HepG2 (cell line): ENCODE data around the gene TTBK1. TPM values are rescaled to one million over a fixed set of nuclear protein-coding genes. Genes with fewer than 3 reads are reported as not detected.

Experiments
- IRF9 ChIP-seq: sonication (generic); formaldehyde crosslinking; IDR thresholded peaks from 2 replicates; pipeline ENCODE4 v1.8.0; 2022; ENCODE audit warnings: missing genetic modification reagents, mild to moderate bottlenecking, borderline replicate concordance
- NFKB2 ChIP-seq: sonication (generic); formaldehyde crosslinking; IDR thresholded peaks from 2 replicates; pipeline ENCODE4 v1.4.0; 2020; ENCODE audit warnings: missing genetic modification reagents, borderline replicate concordance
- RNF2 ChIP-seq: fragments of 450-650 bp; conservative IDR thresholded peaks from 2 replicates; pipeline ENCODE4 v1.6.1; 2016; ENCODE audit warnings: low read depth
- SKI ChIP-seq: fragments of 450-650 bp; IDR thresholded peaks from one replicate; pipeline ENCODE4 v1.6.1; 2018; ENCODE audit warnings: mild to moderate bottlenecking; ENCODE audit not compliant: partially characterized antibody
- THAP11 ChIP-seq: IDR thresholded peaks from 2 replicates; pipeline ENCODE4 v1.6.1; 2016; ENCODE audit warnings: missing biosample characterization, missing genetic modification reagents
- ZBTB10 ChIP-seq: sonication (generic); formaldehyde crosslinking; IDR thresholded peaks from 2 replicates; pipeline ENCODE4 v1.4.0; 2020; ENCODE audit warnings: missing genetic modification reagents, borderline replicate concordance
- ZBTB21 ChIP-seq: sonication (generic); formaldehyde crosslinking; IDR thresholded peaks from 2 replicates; pipeline ENCODE4 v1.4.0; 2020; ENCODE audit warnings: missing genetic modification reagents
- ZBTB7B ChIP-seq: sonication (generic); formaldehyde crosslinking; IDR thresholded peaks from 2 replicates; pipeline ENCODE4 v1.4.0; 2020; ENCODE audit warnings: missing genetic modification reagents
- ZNF280B ChIP-seq: sonication (generic); formaldehyde crosslinking; IDR thresholded peaks from 2 replicates; pipeline ENCODE4 v1.5.0; 2020; ENCODE audit warnings: missing genetic modification reagents, mild to moderate bottlenecking, borderline replicate concordance
- ZNF317 ChIP-seq: sonication (generic); formaldehyde crosslinking; IDR thresholded peaks from 2 replicates; pipeline ENCODE4 v1.5.0; 2020; ENCODE audit warnings: mild to moderate bottlenecking, missing genetic modification reagents
- ZNF691 ChIP-seq: sonication (generic); formaldehyde crosslinking; IDR thresholded peaks from 2 replicates; pipeline ENCODE4 v1.4.0; 2020; ENCODE audit warnings: missing genetic modification reagents, low read depth, mild to moderate bottlenecking, borderline replicate concordance
- ZNF703 ChIP-seq: sonication (generic); formaldehyde crosslinking; IDR thresholded peaks from 2 replicates; pipeline ENCODE4 v1.5.1; 2020; ENCODE audit warnings: missing genetic modification reagents, mild to moderate bottlenecking, moderate library complexity, borderline replicate concordance
- polyA plus RNA-seq, 8 experiments: library from polyadenylated mRNA; depleted of rRNA in 3 of 8; stranded (reverse) in 7 of 8; unstranded in 1 of 8; fragments of >200 nt; fragmentation: Illumina TruSeq in 4 of 8; extraction: Trizol in 4 of 8; gene quantifications; 2 replicates each; pipeline versions ENCODE4 v1.2.1 to v1.2.3, GENCODE V29; 2011 to 2016; ENCODE audit warnings: low read depth in 4 of 8, missing spikeins in 1 of 8, mixed read lengths in 1 of 8; ENCODE audit not compliant: insufficient read depth in 1 of 8
- total RNA-seq, 5 experiments: library from RNA; depleted of rRNA; stranded (reverse); fragments of >200 nt; fragmentation: Illumina TruSeq; extraction: Trizol; gene quantifications; 2 replicates each; pipeline ENCODE4 v1.2.3, GENCODE V29; 2016; ENCODE audit warnings: low read depth in 1 of 5
- TF ChIP-seq, protein P1 (sequence below), 2 experiments: fragments of 450-650 bp in 1 of 2; sonication (generic) in 1 of 2; formaldehyde crosslinking; IDR thresholded peaks; 2 replicates each; pipeline versions ENCODE4 v1.5.0 to v1.8.0; 2020 to 2022; ENCODE audit warnings: mild to moderate bottlenecking in 1 of 2, missing genetic modification reagents in 1 of 2
- TF ChIP-seq, protein P2 (sequence below): sonication (generic); formaldehyde crosslinking; IDR thresholded peaks from 2 replicates; pipeline ENCODE4 v1.8.1; 2023; ENCODE audit warnings: mild to moderate bottlenecking, missing genetic modification reagents, borderline replicate concordance
- TF ChIP-seq, protein P3 (sequence below): IDR thresholded peaks from 2 replicates; pipeline ENCODE4 v1.6.1; 2016; ENCODE audit warnings: low read depth, control low read depth
- TF ChIP-seq, protein P4 (sequence below): sonication (generic); formaldehyde crosslinking; IDR thresholded peaks from 2 replicates; pipeline ENCODE4 v1.5.0; 2020; ENCODE audit warnings: missing genetic modification reagents
- TF ChIP-seq, protein P5 (sequence below): sonication (generic); formaldehyde crosslinking; IDR thresholded peaks from 2 replicates; pipeline ENCODE4 v1.4.0; 2020; ENCODE audit warnings: mild to moderate bottlenecking, low read depth, missing genetic modification reagents

TTBK1 gene
- total and polyA plus RNA-seq, 2 of the 13 experiments (the other 11 are each of a cell fraction or from before 2014, with no cell fraction given), result 0.24 to 0.33 TPM

- TF ChIP-seq ZBTB10, result peak; percentile 41; the same call in 1 of the 2 replicates
- no peak for TF ChIP-seq ZBTB21
- TF ChIP-seq, protein P1, sequence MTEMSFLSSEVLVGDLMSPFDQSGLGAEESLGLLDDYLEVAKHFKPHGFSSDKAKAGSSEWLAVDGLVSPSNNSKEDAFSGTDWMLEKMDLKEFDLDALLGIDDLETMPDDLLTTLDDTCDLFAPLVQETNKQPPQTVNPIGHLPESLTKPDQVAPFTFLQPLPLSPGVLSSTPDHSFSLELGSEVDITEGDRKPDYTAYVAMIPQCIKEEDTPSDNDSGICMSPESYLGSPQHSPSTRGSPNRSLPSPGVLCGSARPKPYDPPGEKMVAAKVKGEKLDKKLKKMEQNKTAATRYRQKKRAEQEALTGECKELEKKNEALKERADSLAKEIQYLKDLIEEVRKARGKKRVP (CRISPR knock-in tag; IDR thresholded peaks at IDR 0.05), result peak in 1 of 2 experiments; percentile 82; a peak in 2 of 4 replicates
- TF ChIP-seq THAP11 (CRISPR knock-in tag), result peak; percentile 58; the same call in 1 of the 2 replicates
- TF ChIP-seq ZNF280B (CRISPR knock-in tag), result no peak
- TF ChIP-seq, protein P2, sequence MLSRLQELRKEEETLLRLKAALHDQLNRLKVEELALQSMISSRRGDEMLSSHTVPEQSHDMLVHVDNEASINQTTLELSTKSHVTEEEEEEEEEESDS (CRISPR knock-in tag), result no peak
- peak; percentile 59; the same call in 1 of the 2 replicates for TF ChIP-seq ZBTB7B (CRISPR knock-in tag)
- TF ChIP-seq SKI, result peak; percentile 11
- no peak for TF ChIP-seq ZNF703
- no peak for TF ChIP-seq ZNF317
- no peak; the same call in 1 of the 2 replicates for TF ChIP-seq IRF9 (CRISPR knock-in tag)
- no peak for TF ChIP-seq NFKB2 (CRISPR knock-in tag)
- no peak for TF ChIP-seq RNF2
- TF ChIP-seq ZNF691 (CRISPR knock-in tag), result no peak
- TF ChIP-seq, protein P3, sequence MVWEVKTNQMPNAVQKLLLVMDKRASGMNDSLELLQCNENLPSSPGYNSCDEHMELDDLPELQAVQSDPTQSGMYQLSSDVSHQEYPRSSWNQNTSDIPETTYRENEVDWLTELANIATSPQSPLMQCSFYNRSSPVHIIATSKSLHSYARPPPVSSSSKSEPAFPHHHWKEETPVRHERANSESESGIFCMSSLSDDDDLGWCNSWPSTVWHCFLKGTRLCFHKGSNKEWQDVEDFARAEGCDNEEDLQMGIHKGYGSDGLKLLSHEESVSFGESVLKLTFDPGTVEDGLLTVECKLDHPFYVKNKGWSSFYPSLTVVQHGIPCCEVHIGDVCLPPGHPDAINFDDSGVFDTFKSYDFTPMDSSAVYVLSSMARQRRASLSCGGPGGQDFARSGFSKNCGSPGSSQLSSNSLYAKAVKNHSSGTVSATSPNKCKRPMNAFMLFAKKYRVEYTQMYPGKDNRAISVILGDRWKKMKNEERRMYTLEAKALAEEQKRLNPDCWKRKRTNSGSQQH (CRISPR knock-in tag), result no peak
- TF ChIP-seq, protein P4, sequence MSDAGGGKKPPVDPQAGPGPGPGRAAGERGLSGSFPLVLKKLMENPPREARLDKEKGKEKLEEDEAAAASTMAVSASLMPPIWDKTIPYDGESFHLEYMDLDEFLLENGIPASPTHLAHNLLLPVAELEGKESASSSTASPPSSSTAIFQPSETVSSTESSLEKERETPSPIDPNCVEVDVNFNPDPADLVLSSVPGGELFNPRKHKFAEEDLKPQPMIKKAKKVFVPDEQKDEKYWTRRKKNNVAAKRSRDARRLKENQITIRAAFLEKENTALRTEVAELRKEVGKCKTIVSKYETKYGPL (CRISPR knock-in tag), result no peak
- TF ChIP-seq, protein P5, sequence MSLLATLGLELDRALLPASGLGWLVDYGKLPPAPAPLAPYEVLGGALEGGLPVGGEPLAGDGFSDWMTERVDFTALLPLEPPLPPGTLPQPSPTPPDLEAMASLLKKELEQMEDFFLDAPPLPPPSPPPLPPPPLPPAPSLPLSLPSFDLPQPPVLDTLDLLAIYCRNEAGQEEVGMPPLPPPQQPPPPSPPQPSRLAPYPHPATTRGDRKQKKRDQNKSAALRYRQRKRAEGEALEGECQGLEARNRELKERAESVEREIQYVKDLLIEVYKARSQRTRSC (CRISPR knock-in tag), result no peak
These were observed 18.9 kb downstream of the TTBK1 start (continued) for GRCh38 chr6:43262000-43262779.
